Activated T-cell treated with anti-CD3 and anti-CD28 coated beads, Interleukin-2, amount 50 U/mL, for 1 hour (primary cell): ENCODE data around the gene DLGAP1.

Source experiments
- DNase-seq: peaks from one replicate; pipeline ENCODE4 v3.0.0-alpha.2; 2020

The DLGAP1 gene

GRCh38 chr18:3502650-3503049 is 952.5 kb downstream of the DLGAP1 start:
- DNase-seq = no peak

DNA sequence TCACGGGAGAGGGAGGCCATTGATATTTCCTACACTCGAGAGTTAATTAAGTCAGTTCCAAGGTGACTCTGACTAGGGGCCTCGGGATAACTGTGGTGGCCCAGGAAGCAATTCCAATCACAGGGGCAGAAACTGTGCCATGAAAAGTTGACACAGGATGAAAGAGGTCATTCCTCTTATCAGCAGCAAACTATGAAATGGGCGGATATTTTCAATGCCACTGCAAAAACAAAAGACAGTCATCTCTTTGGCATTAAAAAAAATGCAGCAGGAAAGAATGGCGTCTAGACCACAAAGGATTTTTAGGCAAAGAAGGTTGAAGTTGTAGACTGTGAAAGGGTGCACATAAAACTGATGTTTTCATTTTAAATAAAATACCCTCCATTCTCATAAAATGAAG is 955.1 kb downstream of the DLGAP1 start:
- no peak for DNase-seq

- no peak for DNase-seq
Measured at GRCh38 chr18:3499501-3499900, 955.6 kb downstream of the DLGAP1 start.

DNA sequence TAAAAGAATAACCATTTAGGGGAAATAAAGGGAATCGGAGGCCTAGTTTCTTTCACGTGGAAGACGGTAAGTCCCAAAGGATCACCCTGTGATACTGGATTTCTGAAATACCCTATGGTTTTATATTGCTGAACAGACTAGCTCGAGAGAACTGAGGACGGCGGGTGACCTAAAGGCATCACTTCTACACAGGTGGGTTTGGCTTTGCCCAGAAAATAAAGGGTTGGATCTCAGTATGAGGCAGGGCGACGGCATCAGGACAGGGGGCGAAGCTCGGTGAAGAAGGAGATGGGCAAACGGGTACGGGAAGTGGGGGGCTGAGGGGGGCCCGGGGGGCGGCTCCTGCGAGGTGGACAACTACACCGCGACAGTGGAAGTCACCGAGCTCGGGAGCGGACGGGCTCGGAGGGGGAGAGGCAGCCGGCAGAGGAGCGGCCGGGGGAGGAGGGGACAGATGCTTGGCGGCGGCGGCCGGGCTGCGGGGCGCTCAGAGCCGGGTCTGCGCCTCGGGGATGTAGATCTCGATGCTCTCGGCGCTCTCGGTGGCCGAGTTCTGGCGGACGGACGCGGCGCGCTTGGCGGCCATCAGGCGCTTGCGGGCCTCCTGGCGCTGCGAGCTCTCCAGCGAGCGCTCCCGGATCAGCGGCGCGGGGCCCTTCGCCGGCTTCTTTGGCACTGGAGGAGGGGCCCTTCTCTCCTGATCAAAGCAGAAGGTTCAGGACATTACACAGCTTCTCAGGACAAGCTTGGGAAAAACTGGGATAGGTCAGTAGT is 956.2 kb downstream of the DLGAP1 start:
- peak; percentile 23 for DNase-seq

DNA sequence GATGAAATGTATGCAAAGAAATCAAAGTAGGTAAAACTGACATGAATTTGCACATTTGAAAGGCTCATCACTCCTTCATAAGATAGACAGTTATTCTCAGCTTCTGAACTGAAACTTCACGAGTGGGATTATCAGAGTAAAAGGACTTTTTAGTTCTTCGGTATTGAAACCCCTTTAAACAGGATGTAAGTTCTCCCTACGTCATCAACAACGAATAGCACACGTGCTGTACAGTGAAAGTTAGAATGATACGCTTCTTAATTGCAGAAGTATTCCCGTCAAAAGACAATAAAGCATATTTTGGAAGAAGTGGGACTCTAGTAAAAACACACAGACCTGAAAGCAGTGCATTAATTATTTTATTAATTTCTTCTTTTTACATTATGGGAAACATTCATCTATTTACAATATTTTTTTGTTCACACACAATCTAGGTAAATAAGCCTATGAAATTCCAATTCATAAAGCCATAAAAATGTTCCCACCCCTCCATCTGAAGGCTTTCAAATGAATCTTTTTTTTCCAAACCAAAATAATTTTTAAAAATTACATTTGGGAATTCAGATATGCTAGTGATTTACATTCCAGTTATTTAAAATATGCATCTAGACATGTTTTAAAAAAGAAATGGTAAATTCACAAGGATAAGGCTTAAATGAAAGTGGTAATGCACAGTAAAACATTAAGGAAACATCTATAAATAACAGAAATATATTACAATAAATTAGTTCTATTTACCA is 959.2 kb downstream of the DLGAP1 start:
- DNase-seq = no peak

DNA sequence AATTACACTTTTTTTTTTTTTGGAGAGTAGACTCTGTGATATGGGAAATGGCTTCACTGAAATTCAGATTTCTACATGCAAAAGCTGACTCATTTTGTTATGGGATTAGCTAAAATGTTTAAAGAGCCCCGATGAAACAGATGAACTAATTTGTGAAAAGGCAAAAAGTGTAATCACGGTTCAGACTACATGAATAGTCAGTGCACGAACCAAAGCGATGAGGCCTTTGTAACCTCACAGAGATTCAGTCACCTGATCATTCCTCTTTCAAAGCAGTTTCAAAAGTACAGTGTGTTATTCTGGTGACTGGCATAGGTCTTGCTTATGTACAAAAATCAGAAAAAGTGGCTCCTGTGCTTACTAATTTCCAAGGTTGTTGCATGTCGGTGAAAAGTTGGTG is 960.5 kb downstream of the DLGAP1 start:
- DNase-seq = no peak

- no peak for DNase-seq
Measured at GRCh38 chr18:3494245-3494526, 960.9 kb downstream of the DLGAP1 start.

GRCh38 chr18:3493501-3494244 is 961.4 kb downstream of the DLGAP1 start:
- no peak for DNase-seq

DNA sequence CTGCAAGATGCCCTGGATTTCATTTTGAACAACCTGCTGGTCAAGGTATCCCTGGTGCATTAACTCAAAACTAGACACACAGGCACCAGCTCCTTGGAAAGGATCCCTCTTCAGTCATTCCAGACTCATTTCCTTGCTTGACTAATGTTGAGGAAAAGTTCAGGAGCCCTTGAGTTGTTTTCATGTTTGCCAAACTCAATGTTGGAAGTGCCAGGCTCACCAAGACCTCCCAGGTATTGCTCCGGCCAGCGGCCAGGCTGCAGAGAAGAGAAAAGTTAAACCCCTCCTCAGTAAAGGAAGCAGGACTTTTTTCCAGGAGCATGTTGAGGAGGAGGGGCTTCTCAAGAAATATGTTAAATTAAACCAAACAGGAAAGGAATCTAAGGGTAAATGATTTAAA is 962.4 kb downstream of the DLGAP1 start:
- DNase-seq = no peak

DNA sequence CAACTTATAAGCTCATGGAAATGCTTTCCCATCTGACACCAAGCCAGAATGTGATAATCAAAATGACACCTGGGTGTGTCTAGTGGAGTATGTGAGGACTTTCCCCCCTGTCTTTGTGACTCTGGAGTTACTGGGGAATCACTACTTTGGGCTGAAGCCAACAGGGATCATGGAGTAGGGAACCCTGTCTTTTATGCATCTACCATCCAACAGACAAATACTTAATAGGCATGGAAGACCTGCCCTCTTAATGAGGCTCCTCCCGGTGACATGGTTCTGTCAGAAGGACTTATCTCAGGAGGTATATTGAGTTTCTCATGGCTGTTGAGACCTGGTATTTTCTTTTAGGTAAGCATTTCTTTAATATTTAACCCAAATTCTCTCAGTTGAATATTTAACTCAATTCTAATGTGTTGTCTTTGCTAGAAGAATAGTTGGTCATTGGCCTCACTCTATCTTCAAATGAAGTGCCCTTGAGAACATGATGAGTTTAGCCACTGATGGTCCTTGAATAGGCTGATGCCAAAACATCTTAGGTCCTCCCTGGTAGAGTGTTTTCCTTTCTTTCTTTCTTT is 963.0 kb downstream of the DLGAP1 start:
- DNase-seq = no peak

- no peak for DNase-seq
Measured at GRCh38 chr18:3489462-3489861, 965.6 kb downstream of the DLGAP1 start.

- no peak for DNase-seq
Measured at GRCh38 chr18:3486512-3486911, 968.6 kb downstream of the DLGAP1 start.

DNA sequence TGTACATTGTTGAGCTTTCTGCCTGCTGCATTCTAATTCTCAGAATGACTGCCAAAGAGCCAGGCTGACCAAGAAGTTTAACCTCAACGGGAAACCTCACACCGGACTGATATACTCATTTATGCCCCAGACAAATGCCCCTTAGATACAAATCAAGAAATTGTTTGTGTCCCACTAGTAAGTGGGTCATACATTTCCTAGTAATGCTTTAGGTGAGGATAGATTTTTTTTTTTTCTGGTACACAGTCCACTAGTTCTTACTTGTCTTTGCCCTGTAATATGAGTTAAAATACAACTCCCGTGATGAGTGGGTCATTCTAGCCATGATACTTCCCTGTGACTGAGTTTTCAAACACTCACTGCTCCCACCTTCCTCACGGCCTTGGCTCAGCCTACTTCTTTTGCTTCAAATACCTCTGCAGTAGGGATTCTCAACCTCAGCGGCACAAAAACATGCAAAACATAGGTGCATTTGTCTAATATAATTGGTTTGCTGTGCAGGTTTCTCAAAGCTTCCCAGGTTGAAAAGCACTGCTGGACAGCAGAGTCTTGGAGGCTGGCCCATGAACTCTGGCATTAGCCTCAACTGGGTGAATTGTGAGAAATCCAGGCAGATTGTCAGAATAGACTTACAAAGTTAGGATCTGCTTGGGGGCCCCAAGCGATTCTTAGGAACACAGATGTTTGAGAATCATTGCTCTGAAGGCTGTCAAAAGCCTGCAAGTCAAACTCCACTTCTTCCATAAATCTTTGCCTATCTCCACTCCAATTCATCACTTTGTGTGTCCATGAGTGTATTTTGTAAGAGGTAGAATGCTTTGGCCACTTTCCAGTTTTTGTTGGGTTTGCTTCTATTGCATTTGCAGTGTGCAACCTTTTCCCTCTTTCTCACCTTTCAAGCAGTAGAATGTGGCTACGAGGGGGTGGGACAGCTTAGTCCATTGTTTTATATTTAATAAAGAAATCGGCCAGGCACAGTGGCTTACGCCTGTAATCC is 969.7 kb downstream of the DLGAP1 start:
- no peak for DNase-seq

- no peak for DNase-seq
Measured at GRCh38 chr18:3482258-3482657, 972.8 kb downstream of the DLGAP1 start.

GRCh38 chr18:3481696-3482210 is 973.4 kb downstream of the DLGAP1 start:
- no peak for DNase-seq

DNA sequence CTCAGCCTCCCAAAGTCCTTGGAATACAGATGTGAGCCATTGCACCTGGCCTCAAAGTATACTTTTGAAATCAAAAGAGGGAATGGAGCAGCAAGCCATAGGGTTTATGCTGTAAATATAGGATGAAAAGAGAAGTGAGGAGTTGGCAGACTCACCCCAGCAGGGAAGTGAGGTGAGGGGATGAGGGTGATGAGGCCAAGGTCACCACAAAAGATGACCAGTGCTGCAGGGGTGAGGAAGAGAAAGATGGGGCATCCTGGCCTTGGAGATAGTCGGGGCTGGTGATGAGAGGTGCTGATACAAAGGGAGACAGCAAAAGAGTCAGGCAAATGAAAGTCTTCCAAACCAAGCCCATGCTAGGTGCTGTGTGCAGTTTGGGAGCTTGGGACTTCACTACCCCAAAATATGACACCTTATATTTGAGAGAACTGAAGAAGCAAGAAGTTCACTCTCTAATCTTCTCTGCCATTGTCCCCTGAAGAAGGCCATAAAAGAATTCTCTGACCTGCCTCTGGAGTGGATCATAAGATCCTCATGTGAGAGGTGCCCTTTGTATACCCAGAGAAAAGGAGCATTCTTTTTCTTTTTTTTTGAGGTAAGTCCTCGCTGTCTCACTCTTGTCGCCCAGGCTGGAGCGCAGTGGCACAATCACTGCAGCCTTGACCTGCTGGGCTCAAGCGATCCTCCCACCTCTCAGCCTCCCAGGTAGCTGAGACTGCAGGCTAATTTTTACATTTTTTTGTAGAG is 974.1 kb downstream of the DLGAP1 start:
- no peak for DNase-seq

GRCh38 chr18:3479978-3480509 is 975.1 kb downstream of the DLGAP1 start:
- no peak for DNase-seq

DNA sequence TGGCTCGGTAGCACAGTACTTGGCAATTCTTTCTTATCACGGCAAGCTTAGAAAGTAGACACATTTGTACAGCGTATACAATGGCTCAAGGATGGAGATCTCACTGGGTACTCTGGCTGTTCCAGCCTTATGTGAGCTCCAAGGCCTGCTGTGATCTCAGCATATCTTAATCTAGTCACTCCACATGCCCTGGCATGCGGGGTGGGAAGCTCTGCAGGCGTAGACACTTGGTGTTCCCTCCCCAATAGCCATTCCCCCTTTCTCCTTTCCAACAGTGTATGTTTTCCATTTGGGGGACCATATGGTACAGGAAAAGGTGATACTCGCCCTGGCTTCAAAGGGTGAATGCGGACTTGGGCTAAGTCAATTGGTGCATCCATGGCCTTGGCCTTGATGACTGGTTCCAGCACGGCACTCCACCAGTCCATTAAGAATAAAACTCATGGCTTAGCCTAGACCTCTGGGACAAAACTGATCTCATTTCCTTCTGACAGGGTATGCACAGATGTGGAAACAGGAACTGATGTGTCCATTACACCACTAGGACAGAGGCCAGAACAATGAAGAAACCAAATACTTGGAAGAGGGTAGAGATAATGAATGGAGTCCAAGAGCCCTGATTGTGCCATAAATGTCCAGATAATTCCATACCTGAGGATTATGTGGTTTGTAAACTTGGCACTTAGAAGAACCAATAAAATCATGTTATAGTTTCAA is 976.7 kb downstream of the DLGAP1 start:
- DNase-seq = no peak

- DNase-seq = no peak
Measured at GRCh38 chr18:3472681-3473544, 982.2 kb downstream of the DLGAP1 start.
